ENCODE data around the gene FIS1.
A peak's percentile ranks its signal among the peaks of the same experiment; 100 is the strongest.

The FIS1 gene

DNA sequence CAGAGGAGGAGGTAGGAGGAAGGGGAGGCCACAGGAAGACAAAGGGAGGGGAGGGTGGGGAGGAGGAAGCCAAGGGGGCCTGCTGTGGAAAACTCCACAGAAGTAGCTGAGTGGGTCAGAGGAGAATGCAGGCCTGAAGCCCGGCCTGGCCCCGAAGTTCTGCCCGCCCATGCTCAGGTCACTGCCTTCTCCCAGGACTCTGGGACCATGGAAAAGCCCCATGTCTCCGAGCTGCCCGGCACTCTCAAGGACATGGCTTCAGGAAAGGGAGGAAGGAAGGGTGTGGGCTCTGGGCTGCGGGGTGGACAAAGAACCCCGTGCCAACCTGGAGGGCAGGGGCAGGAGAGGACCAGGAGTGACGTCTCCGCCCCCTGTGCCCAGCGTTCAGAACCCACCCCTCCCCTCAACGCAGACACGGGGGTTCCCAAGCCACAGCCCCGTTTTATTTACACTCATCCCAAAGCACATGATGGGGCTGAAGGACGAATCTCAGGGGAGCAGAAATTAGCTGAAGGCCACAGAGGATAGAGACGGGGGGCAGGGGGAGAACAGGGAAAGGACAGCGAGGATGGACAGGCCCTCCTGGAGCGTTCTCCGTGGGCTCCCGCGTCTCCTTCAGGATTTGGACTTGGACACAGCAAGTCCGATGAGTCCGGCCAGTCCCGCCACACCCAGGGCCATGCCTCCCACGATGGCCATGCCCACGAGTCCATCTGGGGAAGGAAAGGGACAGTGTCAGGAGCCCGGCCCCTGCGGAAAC, 5.5 kb downstream of the FIS1 start:
- H3K4me3 ChIP-seq (ENCODE audit: control insufficient read depth in 1 of 7, extremely low read depth in 1 of 7, insufficient read depth in 4 of 7, low read depth in 2 of 7, low read length in 6 of 7): peak overlapping the region in 5 of 7 experiments; percentile 15 to 80 (median 77)
- H3K27me3 ChIP-seq (replicated peaks in 2 of 5; ENCODE audit: control insufficient read depth in 4 of 5, insufficient read depth in 5 of 5, low read length in 4 of 5): no peaks in the 10 kb centered on the region
- no peaks in the 10 kb centered on the region for H3K9me3 ChIP-seq (ENCODE audit: control extremely low read depth in 1 of 5, control insufficient read depth in 4 of 5, insufficient read depth in 2 of 5, low read depth in 1 of 5, low read length in 4 of 5)
- no peak for DNase-seq
- H3K4me1 ChIP-seq (ENCODE audit: control extremely low read depth in 1 of 4, control insufficient read depth in 4 of 4, insufficient read depth in 4 of 4, low read length in 3 of 4): peaks cover 2 to 86% (median 84%) of the 10 kb centered on the region in 4 experiments
- 46% methylated on average over 18 of the region's 27 CpGs for WGBS (ENCODE audit: insufficient coverage)
- CTCF ChIA-PET: interaction anchor here (1.0 to 4.0 kb wide), 3 partner anchors 9 to 51 kb away, joined by 3 to 24 read pairs (median 5); partner anchors contain the start of genes PLOD3 and ZNHIT1
- POLR2A ChIA-PET: interaction anchor here (0.7 kb wide), 1 partner anchor 20 kb away, joined by 3 read pairs; no protein-coding TSS in a partner anchor
- H3K36me3 ChIP-seq (ENCODE audit: control insufficient read depth in 4 of 4, insufficient read depth in 4 of 4, low read length in 3 of 4): peaks cover 0 to 30% (median 5%) of the 10 kb centered on the region in 4 experiments
- peak overlapping the region; percentile 54 to 72 for H3K27ac ChIP-seq (ENCODE audit: insufficient read depth in 1 of 2, low read depth in 1 of 2, low read length in 2 of 2, poor library complexity in 1 of 2, severe bottlenecking in 2 of 2)

DNA sequence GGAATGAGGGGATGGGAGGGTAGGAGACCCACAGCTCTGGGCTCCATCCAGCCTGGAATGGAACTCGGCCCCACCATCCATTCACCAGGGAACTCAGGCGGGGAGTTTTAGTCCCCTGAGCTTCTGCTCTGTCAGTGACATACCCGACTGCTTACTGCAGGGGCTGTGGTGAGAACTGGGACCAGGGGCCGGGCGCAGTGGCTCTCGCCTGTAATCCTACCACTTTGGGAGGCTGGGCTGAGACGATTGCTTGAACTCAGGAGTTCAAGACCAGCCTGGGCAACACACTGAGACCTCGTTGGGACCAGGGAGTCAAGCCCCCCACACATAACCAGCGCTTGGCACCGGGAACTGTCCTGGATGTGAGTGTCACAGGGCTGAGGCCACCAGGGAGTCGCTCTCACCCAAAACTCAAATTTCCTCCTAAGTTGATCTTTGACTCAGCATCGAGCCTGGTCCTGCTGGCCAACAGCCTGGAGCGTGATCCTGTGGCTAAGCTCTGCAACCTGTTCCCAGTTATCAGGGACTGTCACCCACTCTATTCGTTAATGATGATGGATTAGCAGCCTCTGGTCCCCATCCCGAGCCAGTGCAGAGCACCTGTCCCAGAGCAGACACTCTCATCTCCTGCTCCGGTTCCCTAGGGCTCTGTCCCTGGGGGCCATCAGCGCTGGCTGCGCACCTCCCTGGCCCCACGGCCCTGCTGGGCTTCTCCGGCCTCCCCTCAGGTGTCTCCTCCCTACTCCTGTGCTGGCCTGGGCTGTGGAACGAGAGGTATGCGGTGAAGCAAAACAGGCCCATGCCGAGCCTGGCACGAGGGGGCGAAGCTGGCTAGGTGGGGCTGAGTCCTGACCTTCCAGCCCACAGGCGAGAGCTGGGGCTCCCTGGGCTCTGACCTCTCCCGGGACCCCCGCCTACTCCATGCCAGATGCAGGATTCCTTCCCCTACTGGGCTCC, 6.4 kb downstream of the FIS1 start:
- H3K9me3 ChIP-seq (ENCODE audit: control extremely low read depth in 1 of 5, control insufficient read depth in 4 of 5, insufficient read depth in 2 of 5, low read depth in 1 of 5, low read length in 4 of 5): no peaks in the 10 kb centered on the region
- peak overlapping the region in 6 of 7 experiments; percentile 28 to 80 (median 72) for H3K4me3 ChIP-seq (ENCODE audit: control insufficient read depth in 1 of 7, extremely low read depth in 1 of 7, insufficient read depth in 4 of 7, low read depth in 2 of 7, low read length in 6 of 7)
- H3K27ac ChIP-seq (ENCODE audit: insufficient read depth in 1 of 2, low read depth in 1 of 2, low read length in 2 of 2, poor library complexity in 1 of 2, severe bottlenecking in 2 of 2): peak overlapping the region; percentile 54 to 72
- peaks cover 2 to 79% (median 76%) of the 10 kb centered on the region in 4 experiments for H3K4me1 ChIP-seq (ENCODE audit: control extremely low read depth in 1 of 4, control insufficient read depth in 4 of 4, insufficient read depth in 4 of 4, low read length in 3 of 4)
- ChIA-PET POLR2A (interaction anchor here (0.7 to 1.2 kb wide), 2 partner anchors 19 to 44 kb away, joined by 3 read pairs; no protein-coding TSS in a partner anchor), CTCF (interaction anchor here (1.0 to 4.8 kb wide), 8 partner anchors 10 to 94 kb away, joined by 3 to 35 read pairs (median 6); partner anchors contain the start of genes PLOD3 and ZNHIT1)
- peak in 1 of 3 donors; percentile 40 for DNase-seq
- 19% methylated on average over 21 of the region's 28 CpGs for WGBS (ENCODE audit: insufficient coverage)
- no peaks in the 10 kb centered on the region for H3K27me3 ChIP-seq (replicated peaks in 2 of 5; ENCODE audit: control insufficient read depth in 4 of 5, insufficient read depth in 5 of 5, low read length in 4 of 5)
- H3K36me3 ChIP-seq (ENCODE audit: control insufficient read depth in 4 of 4, insufficient read depth in 4 of 4, low read length in 3 of 4): peaks cover 0 to 35% (median 8%) of the 10 kb centered on the region in 4 experiments

DNA sequence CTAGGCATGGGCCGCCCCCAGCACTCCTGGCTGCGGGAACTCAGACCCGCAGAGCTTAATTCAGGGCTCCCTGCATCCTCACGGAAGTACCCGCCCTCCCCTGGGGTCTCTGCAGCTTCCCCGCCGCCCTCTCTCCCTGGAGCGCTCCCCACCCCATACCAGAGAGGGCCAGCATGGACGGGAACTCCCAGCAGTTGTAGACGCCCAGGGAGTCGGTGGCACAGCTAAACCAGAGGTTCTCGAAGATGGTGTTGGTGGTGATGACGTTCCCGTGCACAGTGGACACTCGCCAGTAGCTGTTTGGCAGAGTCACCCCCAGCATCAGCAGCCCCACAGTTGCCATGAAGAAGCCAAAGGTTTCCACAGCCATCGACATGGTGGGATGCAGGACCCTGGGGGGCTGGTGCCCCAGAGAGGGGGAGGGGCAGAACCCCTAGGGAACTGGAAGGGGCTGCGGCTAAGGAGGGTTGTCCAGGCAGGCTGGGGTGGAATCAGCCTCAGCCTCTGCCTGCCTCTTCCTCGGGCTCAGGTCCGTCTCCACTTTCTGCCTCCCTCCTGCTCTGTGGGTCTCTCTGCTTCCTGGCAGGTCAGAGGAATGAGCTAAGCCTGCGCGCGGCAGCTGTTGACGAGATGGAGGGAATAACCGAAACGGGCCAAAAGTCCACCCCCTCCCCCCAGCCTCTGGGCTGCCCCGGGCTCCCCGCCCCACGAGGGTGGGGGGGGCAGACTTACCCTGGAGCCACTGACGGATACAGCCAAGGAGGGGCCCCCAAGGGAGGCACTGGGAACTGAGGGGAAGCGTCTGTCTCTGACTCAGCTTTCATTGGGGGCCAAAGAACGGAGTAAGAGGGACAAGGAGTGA, 7.4 kb downstream of the FIS1 start, which contains the start of gene CLDN15:
CLDN15 (minus strand) TSS at position 597 of the 862 bp plus-strand sequence; CDS start at position 376, 221 bp downstream.
- Histone ChIP-seq H3K36me3 (ENCODE audit: control insufficient read depth in 4 of 4, insufficient read depth in 4 of 4, low read length in 3 of 4) (peaks cover 0 to 37% (median 8%) of the 10 kb centered on the region in 4 experiments), H3K27me3 (replicated peaks in 2 of 5; ENCODE audit: control insufficient read depth in 4 of 5, insufficient read depth in 5 of 5, low read length in 4 of 5) (no peaks in the 10 kb centered on the region), H3K4me1 (ENCODE audit: control extremely low read depth in 1 of 4, control insufficient read depth in 4 of 4, insufficient read depth in 4 of 4, low read length in 3 of 4) (peaks cover 2 to 70% (median 70%) of the 10 kb centered on the region in 4 experiments), H3K4me3 (ENCODE audit: control insufficient read depth in 1 of 7, extremely low read depth in 1 of 7, insufficient read depth in 4 of 7, low read depth in 2 of 7, low read length in 6 of 7) (peak within 1 kb of the TSS; percentile 15 to 80 (median 66)), H3K27ac (ENCODE audit: insufficient read depth in 1 of 2, low read depth in 1 of 2, low read length in 2 of 2, poor library complexity in 1 of 2, severe bottlenecking in 2 of 2) (peak within 1 kb of the TSS; percentile 54 to 72), H3K9me3 (ENCODE audit: control extremely low read depth in 1 of 5, control insufficient read depth in 4 of 5, insufficient read depth in 2 of 5, low read depth in 1 of 5, low read length in 4 of 5) (no peaks in the 10 kb centered on the region)
- 5% methylated on average over 14 of the region's 31 CpGs for WGBS (ENCODE audit: insufficient coverage)
- CTCF ChIA-PET: interaction anchor here (0.7 to 4.8 kb wide), 11 partner anchors 11 to 93 kb away, joined by 3 to 35 read pairs (median 5); partner anchors contain the start of genes PLOD3 and ZNHIT1
- peak; percentile 70 to 91 (median 91) for DNase-seq
- POLR2A ChIA-PET: interaction anchor here (1.2 to 1.8 kb wide), 3 partner anchors 11 to 45 kb away, joined by 3 to 6 read pairs (median 3); no protein-coding TSS in a partner anchor

DNA sequence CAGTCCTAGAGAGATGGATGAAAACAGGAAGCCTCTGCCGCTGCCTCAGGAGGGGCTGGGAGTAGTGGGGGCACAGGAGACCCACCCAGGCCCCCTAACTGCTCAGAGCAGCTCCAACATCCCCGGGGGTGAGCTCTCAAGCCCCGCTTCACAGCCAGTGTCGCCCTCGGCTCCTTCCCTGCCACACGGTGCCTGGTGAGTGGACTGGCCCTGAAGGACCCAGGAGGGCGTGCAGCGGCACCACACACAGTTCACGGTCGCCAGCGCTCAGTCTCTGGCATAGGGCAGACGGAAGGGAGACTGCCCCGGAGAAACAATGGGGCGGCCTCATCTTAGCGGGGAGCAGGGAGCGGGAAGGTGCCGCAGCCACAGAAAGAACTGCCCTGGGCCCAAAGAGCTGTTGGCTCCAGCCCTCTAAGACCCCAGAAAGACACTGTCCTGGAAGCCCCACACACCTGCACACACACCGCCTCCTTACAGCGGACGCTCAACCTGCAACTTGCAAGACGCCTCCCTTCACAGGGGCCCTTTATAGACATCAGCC, 8.5 kb downstream of the FIS1 start:
- H3K9me3 ChIP-seq (ENCODE audit: control extremely low read depth in 1 of 5, control insufficient read depth in 4 of 5, insufficient read depth in 2 of 5, low read depth in 1 of 5, low read length in 4 of 5): no peaks in the 10 kb centered on the region
- H3K36me3 ChIP-seq (ENCODE audit: control insufficient read depth in 4 of 4, insufficient read depth in 4 of 4, low read length in 3 of 4): peaks cover 0 to 41% (median 16%) of the 10 kb centered on the region in 4 experiments
- H3K4me3 ChIP-seq (ENCODE audit: control insufficient read depth in 1 of 7, extremely low read depth in 1 of 7, insufficient read depth in 4 of 7, low read depth in 2 of 7, low read length in 6 of 7): peak overlapping the region; percentile 15 to 80 (median 66)
- ChIA-PET CTCF (interaction anchor here (0.7 to 4.8 kb wide), 13 partner anchors 8 to 92 kb away, joined by 3 to 35 read pairs (median 5); partner anchors contain the start of genes FIS1, PLOD3 and ZNHIT1), POLR2A (interaction anchor here (1.3 to 1.8 kb wide), 2 partner anchors 12 to 17 kb away, joined by 3 to 6 read pairs; no protein-coding TSS in a partner anchor)
- peaks cover 2 to 63% (median 62%) of the 10 kb centered on the region in 4 experiments for H3K4me1 ChIP-seq (ENCODE audit: control extremely low read depth in 1 of 4, control insufficient read depth in 4 of 4, insufficient read depth in 4 of 4, low read length in 3 of 4)
- H3K27ac ChIP-seq (ENCODE audit: insufficient read depth in 1 of 2, low read depth in 1 of 2, low read length in 2 of 2, poor library complexity in 1 of 2, severe bottlenecking in 2 of 2): peak overlapping the region; percentile 15 to 72
- WGBS (ENCODE audit: insufficient coverage): 7% methylated on average over 16 of the region's 21 CpGs
- DNase-seq: no peak
- H3K27me3 ChIP-seq (replicated peaks in 2 of 5; ENCODE audit: control insufficient read depth in 4 of 5, insufficient read depth in 5 of 5, low read length in 4 of 5): no peaks in the 10 kb centered on the region

- DNase-seq: no peak
- POLR2A ChIA-PET: no interaction called here
- Histone ChIP-seq H3K4me3 (ENCODE audit: control insufficient read depth in 1 of 7, extremely low read depth in 1 of 7, insufficient read depth in 4 of 7, low read depth in 2 of 7, low read length in 6 of 7) (peak overlapping the region in 5 of 7 experiments; percentile 58 to 80 (median 77)), H3K36me3 (ENCODE audit: control insufficient read depth in 4 of 4, insufficient read depth in 4 of 4, low read length in 3 of 4) (peaks cover 0 to 36% (median 16%) of the 10 kb centered on the region in 4 experiments), H3K4me1 (ENCODE audit: control extremely low read depth in 1 of 4, control insufficient read depth in 4 of 4, insufficient read depth in 4 of 4, low read length in 3 of 4) (peaks cover 2 to 59% (median 56%) of the 10 kb centered on the region in 4 experiments), H3K27ac (ENCODE audit: insufficient read depth in 1 of 2, low read depth in 1 of 2, low read length in 2 of 2, poor library complexity in 1 of 2, severe bottlenecking in 2 of 2) (no peak overlapping the region), H3K9me3 (ENCODE audit: control extremely low read depth in 1 of 5, control insufficient read depth in 4 of 5, insufficient read depth in 2 of 5, low read depth in 1 of 5, low read length in 4 of 5) (no peaks in the 10 kb centered on the region), H3K27me3 (replicated peaks in 2 of 5; ENCODE audit: control insufficient read depth in 4 of 5, insufficient read depth in 5 of 5, low read length in 4 of 5) (no peaks in the 10 kb centered on the region)
- WGBS (ENCODE audit: insufficient coverage): 30% methylated on average over 5 of the region's 9 CpGs
- CTCF ChIA-PET: interaction anchor here (0.6 to 4.8 kb wide), 13 partner anchors 9 to 95 kb away, joined by 3 to 35 read pairs (median 6); partner anchors contain the start of genes FIS1, PLOD3 and ZNHIT1
Observed at GRCh38 chr7:101235522-101235921, 9.4 kb downstream of the FIS1 start.
